ENCODE measurements around the gene ZNF341. TPM values are rescaled to one million over a fixed set of nuclear protein-coding genes. Genes with fewer than 3 reads are reported as not detected.

ZNF341 gene
- total and polyA plus RNA-seq, 2 of the 8 experiments (the other 6 are each of a cell fraction or from before 2014, with no cell fraction given), result 5.8 to 6.4 TPM

DNA sequence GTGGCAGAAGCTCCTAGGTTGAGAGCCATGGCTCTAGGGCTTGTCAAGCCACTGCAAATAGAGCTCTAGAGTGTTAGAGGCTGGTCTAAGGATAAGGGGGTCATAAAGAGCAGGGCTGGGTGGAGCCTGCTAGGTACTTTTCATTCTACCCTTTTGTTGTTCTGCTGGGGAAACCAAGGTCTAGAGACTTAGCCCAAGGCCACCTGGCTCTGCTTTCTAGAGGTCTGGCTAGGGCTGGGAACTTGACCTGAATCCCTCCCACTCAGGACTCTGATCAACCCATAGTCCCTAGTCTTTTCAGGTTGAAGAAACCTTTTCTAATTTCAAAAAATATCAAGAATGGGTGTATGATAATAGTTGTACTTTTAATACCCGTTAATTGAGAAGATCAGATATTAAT is 93.1 kb downstream of the ZNF341 start:
- H3K9ac ChIP-seq (replicated peaks in 1 of 4; ENCODE audit: extremely low read depth in 1 of 4, low read depth in 3 of 4, low read length in 3 of 4), result no peak overlapping the region
- H2BK12ac ChIP-seq (ENCODE audit: low read depth, low read length), result no peak overlapping the region
- H3K23ac ChIP-seq (ENCODE audit: insufficient read length), result no peak overlapping the region
- H4K8ac ChIP-seq (ENCODE audit: extremely low read depth, insufficient read depth, low read length), result no peak overlapping the region
- H3K14ac ChIP-seq (ENCODE audit: insufficient read length), result no peak overlapping the region
- POLR2A ChIA-PET (ENCODE audit: partially characterized antibody), result interaction anchor here (0.6 to 3.2 kb wide), 4 partner anchors 8 to 1475 kb away, joined by 3 to 21 read pairs (median 4); partner anchors contain the start of gene CHMP4B
- peaks cover 0 to 7% (median 2%) of the 10 kb centered on the region in 4 experiments; a peak in 2 of 7 replicates for H3K4me1 ChIP-seq (replicated peaks in 1 of 4; ENCODE audit: control insufficient read depth in 3 of 4, insufficient read depth in 4 of 4, low read length in 3 of 4)
- H3K4me2 ChIP-seq (ENCODE audit: insufficient read depth in 1 of 2, low read depth in 2 of 2, low read length in 2 of 2), result no peak overlapping the region
- H3K4ac ChIP-seq (replicated peaks; ENCODE audit: insufficient read length, low read depth, low read length), result no peak overlapping the region
- FAIRE-seq (no peak), DNase-seq (ENCODE audit: low read depth in 1 of 2, low spot score in 2 of 2) (no peak)
- H3K27me3 ChIP-seq (replicated peaks in 1 of 4; ENCODE audit: control insufficient read depth in 3 of 4, extremely low read depth in 1 of 4, insufficient read depth in 3 of 4, low read length in 3 of 4), result no peaks in the 10 kb centered on the region
- no peak overlapping the region for H2BK20ac ChIP-seq (ENCODE audit: low read length)
- no peak overlapping the region for H4K91ac ChIP-seq (replicated peaks; ENCODE audit: insufficient read length, low read length)
- H2AFZ ChIP-seq (ENCODE audit: low read length), result no peak overlapping the region
- 73% methylated on average over 1 of the region's 1 CpG; no CpG with 5 or more reads in 1 of the 2 experiments for WGBS, 2 experiments (ENCODE audit: extremely low coverage in 1 of 2, insufficient coverage in 1 of 2, insufficient read length in 1 of 2, insufficient replicate concordance in 2 of 2, low coverage in 1 of 2, low lambda C conversion rate in 2 of 2, missing lambda C conversion rate in 1 of 2)
- H2BK120ac ChIP-seq (replicated peaks; ENCODE audit: low read depth, low read length), result no peak overlapping the region
- H3K79me1 ChIP-seq (ENCODE audit: low read depth, low read length), result peaks cover 34% of the 10 kb centered on the region
- CTCF ChIA-PET (ENCODE audit: partially characterized antibody), result interaction anchor here (0.6 to 2.4 kb wide), 7 partner anchors 8 to 37 kb away, joined by 3 to 19 read pairs (median 3); no protein-coding TSS in a partner anchor
- no peak overlapping the region for H3K27ac ChIP-seq (ENCODE audit: low read depth, low read length)
- H3K23me2 ChIP-seq (ENCODE audit: low read depth, low read length), result no peaks in the 10 kb centered on the region
- H3K56ac ChIP-seq (replicated peaks; ENCODE audit: insufficient read length, low read depth, low read length), result no peak overlapping the region
- H4K5ac ChIP-seq (ENCODE audit: insufficient read length, low read depth, low read length), result no peak overlapping the region
- H3K9me3 ChIP-seq (ENCODE audit: insufficient read depth in 2 of 2, low read depth in 1 of 2, low read length in 1 of 2), result no peaks in the 10 kb centered on the region
- H3K36me3 ChIP-seq (ENCODE audit: control insufficient read depth in 2 of 4, insufficient read depth in 4 of 4, low read length in 3 of 4), result no peaks in the 10 kb centered on the region
- H2BK15ac ChIP-seq (ENCODE audit: low read length), result no peak overlapping the region
- H3K4me3 ChIP-seq (ENCODE audit: extremely low read depth in 1 of 4, insufficient read depth in 2 of 4, low read depth in 3 of 4, low read length in 4 of 4), result no peak overlapping the region
- no peak overlapping the region for H2AK5ac ChIP-seq (ENCODE audit: low read depth, low read length)
- peaks cover 0 to 30% of the 10 kb centered on the region in 2 experiments for H4K20me1 ChIP-seq (replicated peaks in 1 of 2; ENCODE audit: control insufficient read depth in 1 of 2, insufficient read depth in 2 of 2, low read length in 2 of 2)
- H3K79me2 ChIP-seq (ENCODE audit: control insufficient read depth in 1 of 2, insufficient read depth in 2 of 2, low read length in 2 of 2), result peaks cover 3 to 76% of the 10 kb centered on the region in 2 experiments; a peak in 2 of 4 replicates
- no peak overlapping the region for H2BK5ac ChIP-seq (ENCODE audit: low read depth, low read length)
- H3K18ac ChIP-seq (ENCODE audit: extremely low read depth, low read length), result no peak overlapping the region
- TF ChIP-seq CHD1 (IDR thresholded peaks at IDR 0.05; ENCODE audit: low read depth, low read length) (no peak), NANOG (IDR thresholded peaks at IDR 0.05; ENCODE audit: insufficient read depth, low read depth, low read length, poor library complexity, severe bottlenecking) (no peak), CTBP2 (IDR thresholded peaks at IDR 0.05; ENCODE audit: borderline replicate concordance, insufficient read depth, insufficient read length, low read length) (no peak), RXRA (IDR thresholded peaks at IDR 0.05; ENCODE audit: insufficient read depth, low read depth, low read length) (no peak), POLR2AphosphoS5 (IDR thresholded peaks at IDR 0.05; ENCODE audit: low read depth, low read length) (no peak), BCL11A (IDR thresholded peaks at IDR 0.05; ENCODE audit: low read depth in 2 of 2, low read length in 2 of 2) (no peak), GABPA (IDR thresholded peaks at IDR 0.05; ENCODE audit: borderline replicate concordance, insufficient read depth, low read length) (no peak), SAP30 (IDR thresholded peaks at IDR 0.05; ENCODE audit: insufficient read depth, insufficient replicate concordance, low read length) (no peak), SUZ12 (IDR thresholded peaks at IDR 0.05; ENCODE audit: low read length) (no peak)
- TF ChIP-seq, protein P1, sequence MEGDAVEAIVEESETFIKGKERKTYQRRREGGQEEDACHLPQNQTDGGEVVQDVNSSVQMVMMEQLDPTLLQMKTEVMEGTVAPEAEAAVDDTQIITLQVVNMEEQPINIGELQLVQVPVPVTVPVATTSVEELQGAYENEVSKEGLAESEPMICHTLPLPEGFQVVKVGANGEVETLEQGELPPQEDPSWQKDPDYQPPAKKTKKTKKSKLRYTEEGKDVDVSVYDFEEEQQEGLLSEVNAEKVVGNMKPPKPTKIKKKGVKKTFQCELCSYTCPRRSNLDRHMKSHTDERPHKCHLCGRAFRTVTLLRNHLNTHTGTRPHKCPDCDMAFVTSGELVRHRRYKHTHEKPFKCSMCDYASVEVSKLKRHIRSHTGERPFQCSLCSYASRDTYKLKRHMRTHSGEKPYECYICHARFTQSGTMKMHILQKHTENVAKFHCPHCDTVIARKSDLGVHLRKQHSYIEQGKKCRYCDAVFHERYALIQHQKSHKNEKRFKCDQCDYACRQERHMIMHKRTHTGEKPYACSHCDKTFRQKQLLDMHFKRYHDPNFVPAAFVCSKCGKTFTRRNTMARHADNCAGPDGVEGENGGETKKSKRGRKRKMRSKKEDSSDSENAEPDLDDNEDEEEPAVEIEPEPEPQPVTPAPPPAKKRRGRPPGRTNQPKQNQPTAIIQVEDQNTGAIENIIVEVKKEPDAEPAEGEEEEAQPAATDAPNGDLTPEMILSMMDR (IDR thresholded peaks at IDR 0.05; ENCODE audit: control extremely low read depth in 1 of 3, insufficient read depth in 1 of 3, low read depth in 1 of 3, low read length in 3 of 3), result no peak

All from H1 (cell line).